Panc1 (cell line): Measurements from ENCODE around the gene EMILIN3.

ENCODE experiments used
- CTCF ChIP-seq: fragments of 450-650 bp; IDR thresholded peaks from 2 replicates; pipeline ENCODE4 v1.5.1; 2017; ENCODE audit warnings: mild to moderate bottlenecking
- POLR2AphosphoS5 ChIP-seq: IDR thresholded peaks from 2 replicates; pipeline ENCODE4 v1.6.1; 2012; ENCODE audit warnings: mild to moderate bottlenecking, low read depth, low read length, moderate library complexity
- SIN3A ChIP-seq: IDR thresholded peaks from 2 replicates; pipeline ENCODE4 v1.6.1; 2012; ENCODE audit warnings: low read depth, mild to moderate bottlenecking, low read length, moderate library complexity, borderline replicate concordance; ENCODE audit not compliant: insufficient read depth
- TF ChIP-seq, protein P1 (sequence below), 2 experiments: IDR thresholded peaks; 2 replicates each; pipeline ENCODE4 v1.6.1; 2011 to 2012; ENCODE audit warnings: low read depth in 2 of 2, control low read depth in 1 of 2, low read length in 1 of 2, mild to moderate bottlenecking in 1 of 2, moderate library complexity in 1 of 2; ENCODE audit not compliant: insufficient read depth in 1 of 2

GRCh38 chr20:41390889-41391288 is 24.3 kb upstream of the EMILIN3 start:
- TF ChIP-seq CTCF (no peak), POLR2AphosphoS5 (no peak), SIN3A (no peak)
- TF ChIP-seq, protein P1, sequence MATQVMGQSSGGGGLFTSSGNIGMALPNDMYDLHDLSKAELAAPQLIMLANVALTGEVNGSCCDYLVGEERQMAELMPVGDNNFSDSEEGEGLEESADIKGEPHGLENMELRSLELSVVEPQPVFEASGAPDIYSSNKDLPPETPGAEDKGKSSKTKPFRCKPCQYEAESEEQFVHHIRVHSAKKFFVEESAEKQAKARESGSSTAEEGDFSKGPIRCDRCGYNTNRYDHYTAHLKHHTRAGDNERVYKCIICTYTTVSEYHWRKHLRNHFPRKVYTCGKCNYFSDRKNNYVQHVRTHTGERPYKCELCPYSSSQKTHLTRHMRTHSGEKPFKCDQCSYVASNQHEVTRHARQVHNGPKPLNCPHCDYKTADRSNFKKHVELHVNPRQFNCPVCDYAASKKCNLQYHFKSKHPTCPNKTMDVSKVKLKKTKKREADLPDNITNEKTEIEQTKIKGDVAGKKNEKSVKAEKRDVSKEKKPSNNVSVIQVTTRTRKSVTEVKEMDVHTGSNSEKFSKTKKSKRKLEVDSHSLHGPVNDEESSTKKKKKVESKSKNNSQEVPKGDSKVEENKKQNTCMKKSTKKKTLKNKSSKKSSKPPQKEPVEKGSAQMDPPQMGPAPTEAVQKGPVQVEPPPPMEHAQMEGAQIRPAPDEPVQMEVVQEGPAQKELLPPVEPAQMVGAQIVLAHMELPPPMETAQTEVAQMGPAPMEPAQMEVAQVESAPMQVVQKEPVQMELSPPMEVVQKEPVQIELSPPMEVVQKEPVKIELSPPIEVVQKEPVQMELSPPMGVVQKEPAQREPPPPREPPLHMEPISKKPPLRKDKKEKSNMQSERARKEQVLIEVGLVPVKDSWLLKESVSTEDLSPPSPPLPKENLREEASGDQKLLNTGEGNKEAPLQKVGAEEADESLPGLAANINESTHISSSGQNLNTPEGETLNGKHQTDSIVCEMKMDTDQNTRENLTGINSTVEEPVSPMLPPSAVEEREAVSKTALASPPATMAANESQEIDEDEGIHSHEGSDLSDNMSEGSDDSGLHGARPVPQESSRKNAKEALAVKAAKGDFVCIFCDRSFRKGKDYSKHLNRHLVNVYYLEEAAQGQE (IDR thresholded peaks at IDR 0.05; ENCODE audit: insufficient read depth in 1 of 2, low read depth in 2 of 2, low read length in 1 of 2) = no peak
